Loucy (cell line): Measurements from ENCODE around the gene PPARG.

Experiments used
- H2AFZ ChIP-seq: fragments of 200-600 bp; sonication (generic); 2 replicates; pipeline ENCODE4 v1.6.0; 2016; ENCODE audit warnings: antibody characterized with exemption, mild to moderate bottlenecking, low read length, moderate library complexity
- H3F3A ChIP-seq: fragments of 200-600 bp; 2 replicates; pipeline ENCODE4 v1.6.0; 2016; ENCODE audit warnings: antibody characterized with exemption, low read depth, mild to moderate bottlenecking
- H3K27me3 ChIP-seq: fragments of 200-600 bp; sonication (generic); 2 replicates; pipeline ENCODE4 v1.6.1; 2014; ENCODE audit warnings: low read length, mild to moderate bottlenecking; ENCODE audit not compliant: insufficient read depth, poor library complexity, severe bottlenecking
- H3K36me3 ChIP-seq: fragments of 200-600 bp; sonication (generic); 2 replicates; pipeline ENCODE4 v1.6.1; 2016; ENCODE audit warnings: low read length; ENCODE audit not compliant: insufficient read depth
- H3K4me1 ChIP-seq: fragments of 200-600 bp; sonication (generic); 2 replicates; pipeline ENCODE4 v1.5.1; 2014; ENCODE audit warnings: low read length, mild to moderate bottlenecking; ENCODE audit not compliant: insufficient read depth, poor library complexity, severe bottlenecking
- H3K4me2 ChIP-seq: fragments of 200-600 bp; sonication (generic); 2 replicates; pipeline ENCODE4 v1.6.0; 2014; ENCODE audit warnings: antibody characterized with exemption, low read length, low read depth, mild to moderate bottlenecking; ENCODE audit not compliant: poor library complexity, severe bottlenecking
- H3K4me3 ChIP-seq: fragments of 200-600 bp; sonication (generic); 2 replicates; pipeline ENCODE4 v1.5.1; 2014; ENCODE audit warnings: low read length, mild to moderate bottlenecking, mixed read lengths; ENCODE audit not compliant: poor library complexity, severe bottlenecking
- H3K79me2 ChIP-seq: fragments of 200-600 bp; sonication (generic); 2 replicates; pipeline ENCODE4 v1.6.1; 2014; ENCODE audit warnings: low read length; ENCODE audit not compliant: insufficient read depth
- H3K9ac ChIP-seq: fragments of 200-600 bp; sonication (generic); 2 replicates; pipeline ENCODE4 v1.6.0; 2014; ENCODE audit warnings: mild to moderate bottlenecking, low read depth, low read length, moderate library complexity; ENCODE audit not compliant: poor library complexity, severe bottlenecking
- H3K9me2 ChIP-seq: fragments of 200-600 bp; sonication (generic); replicated peaks from 2 replicates; pipeline ENCODE4 v1.6.1; 2016; ENCODE audit warnings: low read depth, low read length, mixed read lengths
- H3K9me3 ChIP-seq: fragments of 200-600 bp; sonication (generic); 2 replicates; pipeline ENCODE4 v1.6.1; 2014; ENCODE audit warnings: mild to moderate bottlenecking, antibody characterized with exemption, low read length, low read depth; ENCODE audit not compliant: insufficient read depth
- H4K20me1 ChIP-seq: fragments of 200-600 bp; sonication (generic); 2 replicates; pipeline ENCODE4 v1.6.0; 2014; ENCODE audit warnings: antibody characterized with exemption, low read length, mild to moderate bottlenecking; ENCODE audit not compliant: insufficient read depth, poor library complexity, severe bottlenecking
- EZH2phosphoT487 ChIP-seq: fragments of 200-600 bp; IDR thresholded peaks from 2 replicates; pipeline ENCODE4 v1.6.1; 2018; ENCODE audit warnings: antibody characterized with exemption, mild to moderate bottlenecking, moderate library complexity, borderline replicate concordance
- TF ChIP-seq, protein P1 (sequence below): fragments of 200-600 bp; sonication (generic); conservative IDR thresholded peaks from 2 replicates; pipeline ENCODE4 v1.5.1; 2014; ENCODE audit warnings: mild to moderate bottlenecking, antibody characterized with exemption, low read length

Gene PPARG

GRCh38 chr3:12479919-12480427, 191.1 kb downstream of the PPARG start:
- H3K9ac ChIP-seq: peak overlapping the region; percentile 29
- peak overlapping the region; percentile 79 for H2AFZ ChIP-seq
- TF ChIP-seq, protein P1, sequence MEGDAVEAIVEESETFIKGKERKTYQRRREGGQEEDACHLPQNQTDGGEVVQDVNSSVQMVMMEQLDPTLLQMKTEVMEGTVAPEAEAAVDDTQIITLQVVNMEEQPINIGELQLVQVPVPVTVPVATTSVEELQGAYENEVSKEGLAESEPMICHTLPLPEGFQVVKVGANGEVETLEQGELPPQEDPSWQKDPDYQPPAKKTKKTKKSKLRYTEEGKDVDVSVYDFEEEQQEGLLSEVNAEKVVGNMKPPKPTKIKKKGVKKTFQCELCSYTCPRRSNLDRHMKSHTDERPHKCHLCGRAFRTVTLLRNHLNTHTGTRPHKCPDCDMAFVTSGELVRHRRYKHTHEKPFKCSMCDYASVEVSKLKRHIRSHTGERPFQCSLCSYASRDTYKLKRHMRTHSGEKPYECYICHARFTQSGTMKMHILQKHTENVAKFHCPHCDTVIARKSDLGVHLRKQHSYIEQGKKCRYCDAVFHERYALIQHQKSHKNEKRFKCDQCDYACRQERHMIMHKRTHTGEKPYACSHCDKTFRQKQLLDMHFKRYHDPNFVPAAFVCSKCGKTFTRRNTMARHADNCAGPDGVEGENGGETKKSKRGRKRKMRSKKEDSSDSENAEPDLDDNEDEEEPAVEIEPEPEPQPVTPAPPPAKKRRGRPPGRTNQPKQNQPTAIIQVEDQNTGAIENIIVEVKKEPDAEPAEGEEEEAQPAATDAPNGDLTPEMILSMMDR: peak; percentile 86
- no peak for TF ChIP-seq EZH2phosphoT487

DNA sequence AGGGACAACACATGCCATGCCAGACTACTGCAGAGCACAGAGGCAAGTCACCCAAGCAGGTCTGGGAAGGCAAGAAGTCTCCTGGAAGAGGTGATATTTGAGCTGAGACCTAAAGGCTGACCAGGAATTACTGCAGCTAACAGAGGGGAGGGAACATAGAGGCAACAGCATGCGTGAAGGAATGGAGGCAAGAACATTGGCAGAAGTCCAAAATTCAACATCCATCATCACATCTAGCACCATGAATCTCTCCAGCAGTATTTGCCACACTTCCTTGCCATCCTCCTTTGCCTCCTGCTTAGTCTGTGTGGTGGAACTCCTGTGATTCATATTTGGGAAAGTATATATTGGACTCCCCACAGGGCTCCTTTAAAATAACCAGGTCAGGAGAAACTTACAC, 194.5 kb downstream of the PPARG start:
- Histone ChIP-seq H3K9me3 (no peaks in the 10 kb centered on the region), H3F3A (no peaks in the 10 kb centered on the region), H2AFZ (peak overlapping the region; percentile 84), H3K4me2 (peak overlapping the region; percentile 96), H3K27me3 (no peaks in the 10 kb centered on the region), H3K4me1 (peaks cover 34% of the 10 kb centered on the region), H4K20me1 (no peaks in the 10 kb centered on the region), H3K79me2 (peaks cover 13% of the 10 kb centered on the region), H3K9me2 (no peaks in the 10 kb centered on the region), H3K9ac (peak overlapping the region; percentile 89), H3K4me3 (peak overlapping the region; percentile 86), H3K36me3 (no peaks in the 10 kb centered on the region)
- TF ChIP-seq, protein P1: no peak
- TF ChIP-seq EZH2phosphoT487: no peak

More at GRCh38 chr3:12479919-12480427, 191.1 kb downstream of the PPARG start:
- no peak overlapping the region for H3K4me3 ChIP-seq
- no peaks in the 10 kb centered on the region for H4K20me1 ChIP-seq
- H3K36me3 ChIP-seq: no peaks in the 10 kb centered on the region
- no peaks in the 10 kb centered on the region for H3K9me3 ChIP-seq
- peaks cover 16% of the 10 kb centered on the region for H3K4me1 ChIP-seq
- no peaks in the 10 kb centered on the region for H3K27me3 ChIP-seq
- H3K79me2 ChIP-seq: peaks cover 5% of the 10 kb centered on the region
- no peak overlapping the region for H3K4me2 ChIP-seq
- no peaks in the 10 kb centered on the region for H3F3A ChIP-seq
- H3K9me2 ChIP-seq: no peaks in the 10 kb centered on the region

- Histone ChIP-seq H3K9me3 (no peaks in the 10 kb centered on the region), H3K79me2 (peaks cover 13% of the 10 kb centered on the region), H3K36me3 (no peaks in the 10 kb centered on the region), H3K4me2 (peak overlapping the region; percentile 96), H3F3A (no peaks in the 10 kb centered on the region), H2AFZ (peak overlapping the region; percentile 84), H3K27me3 (no peaks in the 10 kb centered on the region), H3K4me1 (peaks cover 38% of the 10 kb centered on the region), H3K9me2 (no peaks in the 10 kb centered on the region), H4K20me1 (no peaks in the 10 kb centered on the region), H3K9ac (peak overlapping the region; percentile 89), H3K4me3 (peak overlapping the region; percentile 86)
- TF ChIP-seq EZH2phosphoT487: no peak
- TF ChIP-seq, protein P1: no peak
Observed at GRCh38 chr3:12483872-12484197, 195.0 kb downstream of the PPARG start.
